NAMALWA (cell line): Measurements from ENCODE around the gene SARS1.
A peak's percentile ranks its signal among the peaks of the same experiment; 100 is the strongest.
"Not testable (repeated sequence)": the region's sequence is repeated elsewhere in the genome, so short reads cannot be mapped to it uniquely, and the experiment has no call there.

Experiments used
- DNase-seq: peaks from one replicate; pipeline ENCODE4 v3.0.0-alpha.2; 2015; ENCODE audit warnings: low spot score

Gene SARS1

GRCh38 chr1:109213824-109214693 lies at the start of gene SARS1:
Gene SARS1, plus strand, starts transcription at chr1:109213918. Its CDS starts 75 bp downstream, at chr1:109213993.
- peak; percentile 93 for DNase-seq

GRCh38 chr1:109164538-109164937 lies 49.2 kb upstream of the SARS1 start:
- no peak for DNase-seq

- DNase-seq, result no peak
Measured at GRCh38 chr1:109167001-109167506, 46.7 kb upstream of the SARS1 start.

GRCh38 chr1:109170035-109170764 lies 43.5 kb upstream of the SARS1 start:
- no peak for DNase-seq

GRCh38 chr1:109171646-109172045 lies 42.1 kb upstream of the SARS1 start:
- no peak for DNase-seq

GRCh38 chr1:109176349-109176748 lies 37.4 kb upstream of the SARS1 start:
- DNase-seq, result not testable (repeated sequence)

- not testable (repeated sequence) for DNase-seq
Measured at GRCh38 chr1:109180715-109181084, 33.0 kb upstream of the SARS1 start.

- no peak for DNase-seq
Measured at GRCh38 chr1:109181085-109181806, 32.5 kb upstream of the SARS1 start.

GRCh38 chr1:109181807-109182163 lies 31.9 kb upstream of the SARS1 start:
- DNase-seq, result no peak

GRCh38 chr1:109183058-109183738 lies 30.5 kb upstream of the SARS1 start:
- no peak for DNase-seq

- no peak for DNase-seq
Measured at GRCh38 chr1:109184687-109185086, 29.0 kb upstream of the SARS1 start.

GRCh38 chr1:109185357-109185756 lies 28.4 kb upstream of the SARS1 start:
- DNase-seq, result no peak

GRCh38 chr1:109185990-109186732 lies 27.6 kb upstream of the SARS1 start:
- no peak for DNase-seq

- DNase-seq, result no peak
Measured at GRCh38 chr1:109186733-109187086, 27.0 kb upstream of the SARS1 start.

- DNase-seq, result no peak
Measured at GRCh38 chr1:109187127-109187526, 26.6 kb upstream of the SARS1 start.

- DNase-seq, result no peak
Measured at GRCh38 chr1:109188200-109188599, 25.5 kb upstream of the SARS1 start.

GRCh38 chr1:109188781-109189180 lies 24.9 kb upstream of the SARS1 start:
- no peak for DNase-seq

- DNase-seq, result no peak
Measured at GRCh38 chr1:109190189-109190588, 23.5 kb upstream of the SARS1 start.

GRCh38 chr1:109191377-109191776 lies 22.3 kb upstream of the SARS1 start:
- peak; percentile 61 for DNase-seq

GRCh38 chr1:109191891-109192290 lies 21.8 kb upstream of the SARS1 start:
- no peak for DNase-seq

GRCh38 chr1:109192433-109192832 lies 21.3 kb upstream of the SARS1 start:
- no peak for DNase-seq
